CD8-positive, alpha-beta memory T cell (primary cell): ENCODE results near the gene H6PD. TPM values are rescaled to one million over a fixed set of nuclear protein-coding genes. Genes with fewer than 3 reads are reported as not detected.

Experiments used
- CTCF ChIA-PET: fragments of 350-600 bp; sonication (Branson Sonifier 250); formaldehyde crosslinking; loops from one replicate; lab custom pipeline; 2021; ENCODE audit warnings: antibody characterized with exemption; lab: Charles Lee
- POLR2A ChIA-PET: fragments of 350-600 bp; sonication (Branson Sonifier 250); formaldehyde crosslinking; loops from one replicate; lab custom pipeline; 2021; ENCODE audit warnings: antibody characterized with exemption; lab: Charles Lee
- DNase-seq, 5 donors: peaks; one replicate each; pipeline versions ENCODE4 v3.0.0 to v3.0.0-alpha.2; 2020 to 2022; ENCODE audit warnings: mixed read lengths in 1 of 5
- H3K27ac ChIP-seq: one replicate; pipeline ENCODE4 v1.7.0; 2013; ENCODE audit warnings: low read depth, mild to moderate bottlenecking, low read length, moderate library complexity
- H3K27me3 ChIP-seq: 2 replicates; pipeline ENCODE4 v1.7.0; 2013; ENCODE audit warnings: low read length, mild to moderate bottlenecking; ENCODE audit not compliant: insufficient read depth, poor library complexity, severe bottlenecking
- H3K36me3 ChIP-seq: 2 replicates; pipeline ENCODE4 v1.7.0; 2013; ENCODE audit warnings: mild to moderate bottlenecking, low read length, moderate library complexity; ENCODE audit not compliant: insufficient read depth
- H3K4me1 ChIP-seq: 2 replicates; pipeline ENCODE4 v1.7.0; 2013; ENCODE audit warnings: mild to moderate bottlenecking, low read length, moderate library complexity; ENCODE audit not compliant: insufficient read depth
- H3K4me3 ChIP-seq: 2 replicates; pipeline ENCODE4 v1.7.0; 2013; ENCODE audit warnings: mild to moderate bottlenecking, low read length
- H3K9me3 ChIP-seq: 2 replicates; pipeline ENCODE4 v1.7.0; 2013; ENCODE audit warnings: mild to moderate bottlenecking, low read length
- H3K27ac Mint-ChIP-seq, 8 donors: one replicate each; pipeline ENCODE4 v1.8.0; 2020 to 2021; ENCODE audit warnings: mixed read lengths in 8 of 8, mild to moderate bottlenecking in 6 of 8, inconsistent platforms in 3 of 8, moderate library complexity in 3 of 8
- H3K27me3 Mint-ChIP-seq, 2 donors: one replicate each; pipeline ENCODE4 v1.8.0; 2020 to 2021; ENCODE audit warnings: mixed read lengths in 2 of 2, mild to moderate bottlenecking in 1 of 2, moderate library complexity in 1 of 2
- H3K36me3 Mint-ChIP-seq, 3 donors: one replicate each; pipeline ENCODE4 v1.8.0; 2020 to 2021; ENCODE audit warnings: mixed read lengths in 3 of 3, inconsistent platforms in 1 of 3, mild to moderate bottlenecking in 1 of 3
- H3K4me1 Mint-ChIP-seq, 3 donors: one replicate each; pipeline ENCODE4 v1.8.0; 2020 to 2021; ENCODE audit warnings: mixed read lengths in 3 of 3, inconsistent platforms in 1 of 3, mild to moderate bottlenecking in 1 of 3
- H3K4me3 Mint-ChIP-seq, 7 donors: one replicate each; pipeline ENCODE4 v1.8.0; 2020 to 2021; ENCODE audit warnings: mixed read lengths in 7 of 7, mild to moderate bottlenecking in 6 of 7, moderate library complexity in 4 of 7, inconsistent platforms in 2 of 7
- H3K9me3 Mint-ChIP-seq, 5 donors: one replicate each; pipeline ENCODE4 v1.8.0; 2020 to 2022; ENCODE audit warnings: mixed read lengths in 5 of 5, mild to moderate bottlenecking in 3 of 5, moderate library complexity in 2 of 5, inconsistent platforms in 1 of 5
- polyA plus RNA-seq: library from polyadenylated mRNA; unstranded; fragments of 300-500 nt; fragmentation: Illumina TruSeq; gene quantifications from one replicate; pipeline ENCODE4 v1.2.3, GENCODE V29; 2021
- total RNA-seq, 2 experiments: library from RNA; stranded (reverse); gene quantifications; one replicate each; pipeline ENCODE4 v1.2.3, GENCODE V29; 2021

H6PD gene
- total and polyA plus RNA-seq, 3 experiments from 2014 or later: 7.8 to 11.6 (median 7.9) TPM

- POLR2A ChIA-PET: no interaction called here
Measured at GRCh38 chr1:9271861-9272595, 37.5 kb downstream of the H6PD start.

GRCh38 chr1:9273177-9273576 lies 38.6 kb downstream of the H6PD start:
- no peaks in the 10 kb centered on the region for H3K27me3 ChIP-seq
- H3K4me1 ChIP-seq: peaks cover 6% of the 10 kb centered on the region
- H3K36me3 Mint-ChIP-seq: peaks cover 0 to 17% (median 2%) of the 10 kb centered on the region in 3 donors
- H3K27ac Mint-ChIP-seq: peak overlapping the region in 1 of 8 donors; percentile 58
- no peaks in the 10 kb centered on the region for H3K9me3 ChIP-seq
- no peaks in the 10 kb centered on the region for H3K27me3 Mint-ChIP-seq
- no peak overlapping the region for H3K27ac ChIP-seq
- CTCF ChIA-PET: interaction anchor here (0.6 kb wide), 1 partner anchor 1187 kb away, joined by 3 read pairs; no protein-coding TSS in a partner anchor
- H3K9me3 Mint-ChIP-seq: no peaks in the 10 kb centered on the region
- POLR2A ChIA-PET: no interaction called here
- H3K4me3 Mint-ChIP-seq: no peak overlapping the region
- H3K4me3 ChIP-seq: no peak overlapping the region
- no peak for DNase-seq
- H3K36me3 ChIP-seq: no peaks in the 10 kb centered on the region
- H3K4me1 Mint-ChIP-seq: peaks cover 13% of the 10 kb centered on the region in 3 donors

More at GRCh38 chr1:9271861-9272595, 37.5 kb downstream of the H6PD start:
- CTCF ChIA-PET: no interaction called here
- H3K4me3 ChIP-seq: no peak overlapping the region
- Mint-ChIP-seq H3K27me3 (no peaks in the 10 kb centered on the region), H3K4me3 (no peak overlapping the region), H3K36me3 (peaks cover 0 to 22% (median 2%) of the 10 kb centered on the region in 3 donors), H3K27ac (no peak overlapping the region), H3K9me3 (no peaks in the 10 kb centered on the region), H3K4me1 (peaks cover 13 to 19% (median 17%) of the 10 kb centered on the region in 3 donors)
- H3K4me1 ChIP-seq: peaks cover 6% of the 10 kb centered on the region
- DNase-seq: no peak
- H3K27me3 ChIP-seq: no peaks in the 10 kb centered on the region
- no peaks in the 10 kb centered on the region for H3K9me3 ChIP-seq
- no peak overlapping the region for H3K27ac ChIP-seq
- H3K36me3 ChIP-seq: no peaks in the 10 kb centered on the region

DNA sequence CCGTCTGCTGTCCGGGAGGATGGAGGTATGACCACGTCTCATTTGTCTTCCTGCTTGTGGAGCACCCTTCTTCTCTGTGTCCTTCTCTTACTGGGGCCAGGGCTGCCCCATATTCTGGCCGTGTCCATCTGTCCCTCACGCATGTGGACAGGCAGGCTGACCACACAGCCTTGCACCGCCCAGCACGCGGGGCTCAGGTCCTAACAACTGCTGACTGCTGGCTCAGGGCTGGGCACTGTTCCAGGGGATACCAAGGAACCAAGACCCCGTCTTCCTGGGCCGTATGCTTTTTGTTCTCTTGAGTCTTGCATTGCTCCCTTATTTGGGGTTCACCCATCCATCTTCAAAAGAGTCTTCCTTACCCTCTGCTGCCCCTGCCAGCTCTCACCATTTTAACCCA lies 40.6 kb downstream of the H6PD start:
- H3K4me3 Mint-ChIP-seq: peak overlapping the region in 3 of 7 donors; percentile 0 to 68 (median 62)
- DNase-seq: no peak
- H3K36me3 ChIP-seq: no peaks in the 10 kb centered on the region
- peaks cover 0 to 2% (median 2%) of the 10 kb centered on the region in 3 donors for H3K36me3 Mint-ChIP-seq
- H3K4me3 ChIP-seq: no peak overlapping the region
- H3K27ac ChIP-seq: no peak overlapping the region
- ChIA-PET CTCF (interaction anchor here (0.9 to 1.3 kb wide), 2 partner anchors 8 to 14 kb away, joined by 5 read pairs; no protein-coding TSS in a partner anchor), POLR2A (no interaction called here)
- peak overlapping the region in 5 of 8 donors; percentile 2 to 89 (median 29) for H3K27ac Mint-ChIP-seq
- H3K9me3 ChIP-seq: no peaks in the 10 kb centered on the region
- peaks cover 15% of the 10 kb centered on the region for H3K4me1 ChIP-seq
- no peaks in the 10 kb centered on the region for H3K9me3 Mint-ChIP-seq
- no peaks in the 10 kb centered on the region for H3K27me3 ChIP-seq
- peaks cover 24 to 27% (median 27%) of the 10 kb centered on the region in 3 donors for H3K4me1 Mint-ChIP-seq
- no peaks in the 10 kb centered on the region for H3K27me3 Mint-ChIP-seq

- Histone ChIP-seq H3K9me3 (no peaks in the 10 kb centered on the region), H3K27ac (no peak overlapping the region), H3K36me3 (no peaks in the 10 kb centered on the region), H3K27me3 (no peaks in the 10 kb centered on the region), H3K4me1 (peaks cover 15% of the 10 kb centered on the region), H3K4me3 (no peak overlapping the region)
- H3K27ac Mint-ChIP-seq: peak overlapping the region in 7 of 8 donors; percentile 2 to 69 (median 36)
- peaks cover 27 to 32% (median 31%) of the 10 kb centered on the region in 3 donors for H3K4me1 Mint-ChIP-seq
- H3K9me3 Mint-ChIP-seq: no peaks in the 10 kb centered on the region
- POLR2A ChIA-PET: no interaction called here
- DNase-seq: peak in 3 of 5 donors; percentile 23 to 77 (median 42)
- CTCF ChIA-PET: interaction anchor here (0.9 to 1.3 kb wide), 2 partner anchors 9 to 13 kb away, joined by 5 read pairs; no protein-coding TSS in a partner anchor
- peaks cover 0 to 1% of the 10 kb centered on the region in 2 donors for H3K27me3 Mint-ChIP-seq
- peaks cover 0 to 2% (median 2%) of the 10 kb centered on the region in 3 donors for H3K36me3 Mint-ChIP-seq
- H3K4me3 Mint-ChIP-seq: peak overlapping the region in 4 of 7 donors; percentile 0 to 68 (median 50)
Measured at GRCh38 chr1:9275567-9276034, 41.0 kb downstream of the H6PD start.

DNA sequence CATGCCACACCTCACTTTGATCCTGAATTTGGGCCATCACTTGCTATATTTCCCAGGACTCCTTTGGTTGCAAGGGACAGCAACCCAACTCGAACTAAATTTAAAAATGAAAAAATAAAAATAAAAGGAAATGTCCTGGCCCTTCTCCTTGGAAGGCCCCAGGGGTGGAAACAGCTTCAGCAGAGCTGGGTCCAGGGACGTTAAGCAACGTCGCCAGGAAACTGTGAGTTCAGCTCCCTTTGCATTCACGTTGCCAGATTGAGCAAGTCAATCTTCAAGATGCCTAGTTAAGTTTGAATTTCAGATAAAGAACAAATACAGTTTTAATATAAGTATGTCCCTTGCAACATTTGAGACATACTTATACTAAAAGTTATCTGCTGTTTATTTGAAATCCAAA lies 43.5 kb downstream of the H6PD start:
- no peaks in the 10 kb centered on the region for H3K36me3 ChIP-seq
- H3K27me3 ChIP-seq: no peaks in the 10 kb centered on the region
- no peaks in the 10 kb centered on the region for H3K9me3 ChIP-seq
- H3K27ac ChIP-seq: no peak overlapping the region
- no peaks in the 10 kb centered on the region for H3K9me3 Mint-ChIP-seq
- H3K4me1 ChIP-seq: peaks cover 22% of the 10 kb centered on the region
- H3K27ac Mint-ChIP-seq: no peak overlapping the region
- peaks cover 41 to 49% (median 46%) of the 10 kb centered on the region in 3 donors for H3K4me1 Mint-ChIP-seq
- peaks cover 3 to 4% of the 10 kb centered on the region in 2 donors for H3K27me3 Mint-ChIP-seq
- ChIA-PET POLR2A (no interaction called here), CTCF (interaction anchor here (1.3 to 1.8 kb wide), 2 partner anchors 11 to 213 kb away, joined by 3 to 4 read pairs; no protein-coding TSS in a partner anchor)
- no peak overlapping the region for H3K4me3 Mint-ChIP-seq
- H3K36me3 Mint-ChIP-seq: no peaks in the 10 kb centered on the region
- DNase-seq: no peak
- no peak overlapping the region for H3K4me3 ChIP-seq

GRCh38 chr1:9278585-9279153 lies 44.1 kb downstream of the H6PD start:
- peaks cover 47 to 55% (median 52%) of the 10 kb centered on the region in 3 donors for H3K4me1 Mint-ChIP-seq

DNA sequence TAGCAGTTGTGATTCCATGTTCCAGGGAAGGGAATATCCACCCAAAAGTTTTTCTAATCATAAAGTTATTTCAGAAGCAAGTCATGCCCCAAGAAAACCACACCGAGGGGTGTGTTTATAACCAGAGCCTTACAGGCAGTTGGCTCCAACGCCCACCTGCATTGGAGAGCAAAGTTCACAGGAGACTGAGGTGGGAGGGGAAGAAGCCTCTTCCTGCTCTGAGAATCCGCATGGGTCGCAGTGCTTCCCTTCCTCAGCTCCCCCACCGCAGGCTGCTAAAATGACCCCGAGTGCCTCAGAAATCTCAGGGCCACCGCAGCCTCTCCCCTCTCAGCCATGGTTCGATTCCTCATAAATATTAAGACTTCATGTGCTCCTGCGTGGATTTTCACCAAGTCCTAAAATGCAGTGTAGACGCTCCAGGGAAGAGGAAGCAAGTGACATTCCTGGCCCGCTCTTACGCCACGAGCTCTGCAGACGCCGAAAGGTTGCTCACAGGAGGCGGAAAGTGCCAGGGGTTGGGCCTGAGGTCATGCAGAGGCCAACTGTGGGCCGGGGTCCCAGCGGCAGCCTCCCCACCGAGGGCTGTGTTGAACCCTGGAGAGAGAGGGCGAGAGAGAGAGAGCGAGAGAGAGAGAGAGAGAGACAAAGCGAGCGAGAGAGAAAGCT lies 44.7 kb downstream of the H6PD start:
- CTCF ChIA-PET: no interaction called here

More at GRCh38 chr1:9278585-9279153, 44.1 kb downstream of the H6PD start:
- Mint-ChIP-seq H3K27me3 (peaks cover 3 to 4% of the 10 kb centered on the region in 2 donors), H3K9me3 (no peaks in the 10 kb centered on the region), H3K36me3 (no peaks in the 10 kb centered on the region), H3K27ac (no peak overlapping the region), H3K4me3 (no peak overlapping the region)
- Histone ChIP-seq H3K27me3 (no peaks in the 10 kb centered on the region), H3K9me3 (no peaks in the 10 kb centered on the region), H3K4me1 (peaks cover 27% of the 10 kb centered on the region), H3K4me3 (no peak overlapping the region), H3K27ac (no peak overlapping the region), H3K36me3 (no peaks in the 10 kb centered on the region)
- CTCF ChIA-PET: interaction anchor here (1.3 kb wide), 1 partner anchor 12 kb away, joined by 3 read pairs; no protein-coding TSS in a partner anchor
- POLR2A ChIA-PET: no interaction called here
- DNase-seq: no peak

More for the DNA sequence above, 44.7 kb downstream of the H6PD start:
- H3K4me3 ChIP-seq: no peak overlapping the region
- no peaks in the 10 kb centered on the region for H3K9me3 ChIP-seq
- no peaks in the 10 kb centered on the region for H3K36me3 ChIP-seq
- no peak for DNase-seq
- H3K27me3 ChIP-seq: no peaks in the 10 kb centered on the region
- POLR2A ChIA-PET: no interaction called here
- peaks cover 0 to 4% (median 0%) of the 10 kb centered on the region in 3 donors for H3K36me3 Mint-ChIP-seq
- peaks cover 33% of the 10 kb centered on the region for H3K4me1 ChIP-seq
- peaks cover 53 to 61% (median 58%) of the 10 kb centered on the region in 3 donors for H3K4me1 Mint-ChIP-seq
- peak overlapping the region in 5 of 7 donors; percentile 1 to 80 (median 37) for H3K4me3 Mint-ChIP-seq
- no peak overlapping the region for H3K27ac ChIP-seq
- no peak overlapping the region for H3K27ac Mint-ChIP-seq
- peaks cover 0 to 2% (median 0%) of the 10 kb centered on the region in 5 donors for H3K9me3 Mint-ChIP-seq
- H3K27me3 Mint-ChIP-seq: peaks cover 3 to 4% of the 10 kb centered on the region in 2 donors
